ENCODE data around the gene GUCA1A.
"Not testable (repeated sequence)": the region's sequence is repeated elsewhere in the genome, so short reads cannot be mapped to it uniquely, and the experiment has no call there.

The GUCA1A gene

DNA sequence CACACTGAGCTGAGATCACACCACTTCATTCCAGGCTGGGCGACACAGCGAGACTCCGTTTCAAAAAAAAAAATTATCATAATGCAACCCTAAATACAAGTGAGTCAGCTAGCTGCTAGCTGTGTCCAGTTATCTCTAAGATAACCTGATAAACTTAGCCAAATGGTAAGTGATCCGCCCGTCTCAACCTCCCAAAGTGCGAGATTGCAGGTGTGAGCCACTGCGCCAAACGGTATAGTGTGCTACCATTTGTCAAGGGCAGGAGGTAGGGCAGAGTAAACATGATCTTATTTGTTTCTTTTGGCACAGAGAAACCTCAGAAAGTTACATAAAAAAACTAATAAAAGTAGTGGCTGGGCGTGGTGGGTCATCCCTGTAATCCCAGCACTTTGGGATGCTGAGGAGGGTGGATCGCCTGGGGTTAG, 26.0 kb upstream of the GUCA1A start:
- no peak for ATAC-seq

GRCh38 chr6:42148058-42148457, 25.1 kb upstream of the GUCA1A start:
- peak in 1 of 2 donors; percentile 13 for ATAC-seq

GRCh38 chr6:42150254-42150653, 22.9 kb upstream of the GUCA1A start:
- ATAC-seq, result no peak

DNA sequence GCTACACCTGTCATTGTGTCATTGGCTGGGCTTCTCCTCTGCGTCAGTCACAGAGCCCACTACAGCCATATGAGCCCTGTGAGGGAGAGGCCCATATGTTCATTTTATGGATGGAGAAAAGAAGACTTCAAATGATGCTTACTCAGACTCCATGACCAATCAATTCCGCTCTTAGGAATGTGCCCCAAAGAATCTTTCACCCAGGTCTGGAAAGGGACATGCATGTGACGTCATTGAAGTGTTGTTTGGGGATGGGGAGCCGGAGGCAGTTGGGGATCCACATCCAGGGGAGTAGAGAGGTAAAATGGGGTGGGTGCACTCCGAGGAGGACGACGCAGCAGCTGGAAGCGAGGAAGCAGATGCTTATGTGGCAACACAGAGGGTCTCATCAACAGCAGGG, 21.1 kb upstream of the GUCA1A start:
- no peak for ATAC-seq

DNA sequence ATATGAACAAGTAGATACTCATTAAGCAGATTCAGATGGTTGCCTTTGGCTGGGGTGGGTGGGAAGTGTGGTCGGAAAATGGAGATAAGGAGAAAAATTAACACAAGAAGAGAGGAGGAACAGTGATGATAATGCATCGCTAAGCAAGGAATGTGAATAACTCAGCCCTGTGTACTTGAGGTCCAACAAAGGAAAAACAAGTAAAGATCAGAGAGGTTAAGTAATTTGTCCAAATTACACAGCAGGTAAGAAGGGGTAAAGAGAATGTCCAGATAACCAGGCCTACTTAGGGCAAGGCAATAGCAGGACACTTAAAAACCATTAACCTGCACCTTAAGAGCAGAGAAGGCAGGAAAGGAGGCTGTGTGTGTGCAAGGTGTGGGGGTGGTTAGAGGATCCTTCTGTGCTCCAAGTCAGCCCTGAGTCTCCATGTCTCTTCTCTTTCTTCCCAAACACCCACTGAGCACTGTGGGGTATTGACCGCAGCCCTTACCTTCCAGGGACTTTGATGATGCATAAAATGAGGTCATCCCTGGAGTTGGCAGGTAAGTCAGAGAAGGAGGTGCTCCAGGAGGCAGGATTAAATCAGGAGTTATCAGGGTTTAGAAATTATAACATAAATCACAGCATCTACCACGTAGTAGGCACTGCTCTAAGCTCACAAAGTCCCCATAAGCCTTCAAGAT, 20.5 kb upstream of the GUCA1A start:
- not testable (repeated sequence) for ATAC-seq

- ATAC-seq, result no peak
Measured at GRCh38 chr6:42153921-42154320, 19.2 kb upstream of the GUCA1A start.

- ATAC-seq, result no peak
Measured at GRCh38 chr6:42154461-42155209, 18.5 kb upstream of the GUCA1A start.

DNA sequence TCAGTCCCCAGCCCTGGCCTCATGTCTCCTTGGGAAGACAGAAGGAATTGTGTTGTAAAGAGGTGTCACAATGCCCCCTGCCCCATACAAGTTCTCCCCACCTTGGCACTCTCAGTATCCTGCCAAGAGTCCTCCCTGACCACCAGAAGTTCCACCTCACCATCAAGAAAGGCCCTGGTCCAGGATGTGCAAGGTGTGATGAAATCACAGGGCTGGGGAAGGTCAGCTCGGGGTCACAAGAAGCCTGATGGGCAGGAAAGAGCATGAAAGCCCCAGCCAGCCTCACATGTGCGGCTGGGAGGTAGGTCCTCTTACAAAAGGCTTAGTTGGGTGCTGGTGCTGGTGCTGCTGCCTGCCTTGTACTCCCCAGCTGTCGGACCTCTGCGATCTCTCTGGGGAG, 17.9 kb upstream of the GUCA1A start:
- no peak for ATAC-seq

- no peak for ATAC-seq
Measured at GRCh38 chr6:42156638-42157037, 16.5 kb upstream of the GUCA1A start.

DNA sequence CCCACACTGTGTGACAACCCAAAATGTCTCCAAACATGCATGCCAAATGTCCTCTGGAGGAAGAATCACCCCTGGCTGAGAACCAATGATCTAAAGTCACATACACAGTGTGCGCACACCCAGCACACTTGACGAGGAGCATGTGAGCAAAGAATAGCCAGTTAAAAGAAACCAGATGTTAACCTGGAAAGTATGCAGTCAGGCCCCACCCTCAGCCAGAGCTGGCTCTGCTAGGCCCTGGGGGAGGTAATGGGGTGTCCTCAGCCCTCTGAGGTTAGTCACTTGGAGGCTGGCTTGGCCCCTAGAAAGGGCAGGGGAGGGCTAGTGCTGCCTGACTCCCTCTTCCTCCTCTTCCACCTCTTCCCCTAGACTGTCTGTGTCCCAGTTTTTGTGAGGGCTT, 15.2 kb upstream of the GUCA1A start:
- no peak for ATAC-seq

- no peak for ATAC-seq
Measured at GRCh38 chr6:42158631-42159030, 14.5 kb upstream of the GUCA1A start.

- no peak for ATAC-seq
Measured at GRCh38 chr6:42159431-42160024, 13.6 kb upstream of the GUCA1A start.

DNA sequence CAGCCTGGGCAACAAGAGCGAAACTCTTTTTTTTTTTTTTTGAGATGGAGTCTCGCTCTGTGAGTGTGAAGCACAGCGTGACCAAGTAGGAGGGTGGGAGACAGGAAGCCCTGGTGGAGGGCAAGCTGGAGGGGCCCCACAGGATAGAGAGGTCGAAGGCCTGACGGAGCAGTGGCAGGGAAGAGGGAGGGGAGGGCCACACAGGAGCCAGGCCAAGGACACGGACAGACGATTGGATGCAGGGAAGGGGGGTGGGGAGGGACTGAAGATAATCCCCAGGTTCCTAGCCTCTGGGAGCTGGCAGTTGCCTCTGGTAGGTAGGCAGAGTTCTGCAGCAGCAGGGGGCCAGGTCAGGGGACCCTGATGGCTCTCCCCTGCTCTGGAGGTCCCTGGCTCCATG, 10.8 kb upstream of the GUCA1A start:
- ATAC-seq, result no peak

DNA sequence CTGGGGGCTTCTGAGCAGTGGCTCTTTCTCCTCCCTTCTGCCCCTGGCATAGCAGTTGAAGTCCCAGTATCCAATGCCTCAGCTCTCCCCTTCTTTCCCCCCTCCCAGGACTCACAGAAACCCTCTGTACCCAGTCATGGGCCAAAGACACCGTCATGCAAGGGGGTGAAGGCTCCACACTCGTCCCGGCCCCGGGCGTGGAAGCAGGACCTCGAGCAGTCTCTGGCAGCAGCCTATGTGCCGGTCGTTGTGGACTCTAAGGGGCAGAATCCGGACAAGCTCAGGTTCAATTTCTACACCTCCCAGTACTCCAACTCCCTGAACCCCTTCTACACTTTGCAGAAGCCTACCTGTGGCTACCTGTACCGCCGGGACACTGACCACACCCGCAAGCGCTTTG, 10.4 kb upstream of the GUCA1A start:
- ATAC-seq, result no peak

DNA sequence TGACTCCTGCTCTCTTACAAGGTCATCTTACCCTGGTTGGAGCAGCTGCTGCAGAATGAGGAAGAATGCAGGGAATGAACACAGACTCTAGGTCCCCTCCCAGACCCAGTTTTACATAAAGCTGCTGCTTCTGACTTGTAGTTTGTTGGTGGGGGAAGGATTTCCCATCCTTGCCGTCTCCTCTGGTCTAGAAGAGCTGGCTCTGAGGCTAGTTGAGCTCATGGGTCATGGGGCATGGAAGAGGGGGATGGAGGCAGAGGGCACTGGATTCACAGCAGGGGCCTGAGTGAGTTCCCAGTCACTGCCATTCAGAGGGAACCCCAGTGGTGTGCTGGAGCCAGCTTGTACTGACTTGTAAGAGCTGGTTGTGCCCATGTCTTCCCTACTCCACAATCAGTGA, 9.2 kb upstream of the GUCA1A start:
- no peak for ATAC-seq

DNA sequence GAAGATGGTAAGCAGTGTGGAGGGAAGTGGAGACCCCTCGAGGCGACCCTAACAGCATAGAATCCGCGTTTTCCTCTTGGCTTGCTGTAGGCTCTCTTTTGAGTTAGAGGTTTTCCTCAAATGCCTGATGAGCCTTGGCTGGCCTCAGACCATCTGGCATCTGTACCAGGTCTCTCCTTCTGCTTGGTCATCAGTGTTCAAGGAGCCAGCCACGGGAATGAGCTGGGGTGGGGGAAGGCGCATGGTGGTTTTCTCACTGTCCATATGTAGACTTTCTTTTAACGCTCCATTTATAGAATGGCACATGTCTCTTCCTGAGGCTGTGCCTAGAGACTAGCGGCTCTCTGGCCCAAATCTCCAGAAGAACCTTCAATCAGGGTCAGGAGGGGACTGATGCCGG, 8.1 kb upstream of the GUCA1A start:
- no peak for ATAC-seq

GRCh38 chr6:42166444-42167141, 6.6 kb upstream of the GUCA1A start:
- peak; percentile 72 to 74 for ATAC-seq

GRCh38 chr6:42168650-42169049, 4.5 kb upstream of the GUCA1A start:
- ATAC-seq, result no peak

DNA sequence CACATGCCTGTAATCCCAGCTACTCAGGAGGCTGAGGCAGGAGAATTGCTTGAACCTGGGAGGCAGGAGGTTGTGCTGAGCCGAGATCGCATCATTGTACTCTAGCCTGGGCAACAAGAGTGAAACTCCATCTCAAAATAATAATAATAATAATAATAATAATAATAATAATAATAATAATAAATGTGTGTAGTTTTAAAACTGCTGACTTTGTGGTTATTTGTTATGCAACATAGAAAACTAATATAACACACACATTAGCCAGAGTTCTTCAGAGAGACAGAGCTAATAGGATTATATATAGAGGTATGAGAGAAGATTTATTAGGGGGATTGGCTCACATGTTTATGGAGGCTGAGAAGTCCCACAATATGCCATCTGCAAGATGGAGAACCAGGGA, 3.4 kb upstream of the GUCA1A start:
- ATAC-seq, result not testable (repeated sequence)

DNA sequence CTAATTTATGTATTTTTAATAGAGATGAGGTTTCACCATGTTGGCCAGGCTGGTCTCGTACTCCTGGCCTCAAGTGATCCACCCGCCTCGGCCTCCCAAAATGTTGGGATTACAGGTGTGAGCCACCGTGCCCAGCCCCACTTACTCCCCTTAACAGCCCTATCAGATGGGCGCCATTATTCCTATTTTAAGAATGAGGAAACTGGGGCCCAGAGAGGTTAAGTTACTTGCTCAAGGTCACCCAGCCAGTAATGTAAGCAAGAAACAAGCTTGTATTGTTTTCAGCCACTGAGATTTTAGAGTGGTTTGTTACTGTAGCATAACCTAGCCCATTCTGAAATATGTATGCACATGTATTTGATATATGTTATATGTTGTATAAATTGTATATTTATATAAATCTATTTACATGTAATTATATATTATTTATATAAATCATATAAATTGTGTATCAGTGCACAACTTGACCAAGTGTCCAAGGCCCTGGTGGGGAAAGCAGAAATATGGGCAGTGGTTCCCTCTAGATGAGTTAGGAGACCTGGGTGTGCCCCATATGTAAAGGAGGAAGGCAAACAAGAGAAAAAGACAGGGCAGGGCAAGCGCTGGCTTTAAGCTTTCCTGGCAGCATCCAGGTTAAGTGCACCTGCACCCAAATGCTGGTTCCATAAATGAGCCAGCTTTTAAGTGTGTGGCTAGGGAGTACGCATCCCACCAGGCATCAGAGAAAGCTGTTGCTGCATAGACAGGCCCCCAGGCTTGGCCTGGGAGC, 1.2 kb upstream of the GUCA1A start:
- no peak for ATAC-seq

DNA sequence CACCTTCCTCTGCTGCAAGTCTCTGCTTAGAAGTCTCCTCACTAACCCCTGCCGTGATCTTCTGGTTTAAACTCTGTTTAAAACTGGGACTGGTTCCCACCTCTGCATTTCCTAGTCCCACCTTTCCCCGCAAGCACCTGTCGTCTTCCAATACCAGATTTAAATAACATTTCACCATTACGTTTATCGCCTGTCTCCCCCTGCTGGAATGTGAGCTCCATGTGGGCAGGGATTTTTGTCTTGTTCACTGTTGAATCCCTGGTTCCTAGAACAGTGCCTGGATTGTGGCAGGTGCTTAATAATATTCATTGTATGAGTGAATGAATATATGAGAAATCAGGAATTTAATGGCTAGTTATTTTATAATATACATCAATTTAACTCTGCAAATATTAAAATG, 2.7 kb downstream of the GUCA1A start:
- ATAC-seq, result no peak

GRCh38 chr6:42176981-42177380, 3.8 kb downstream of the GUCA1A start:
- no peak for ATAC-seq

Measured in activated CD4-positive, CD25-positive, alpha-beta regulatory T cell treated with anti-CD3 and anti-CD28 coated beads, Interleukin-2, amount 50 U/mL, for 24 hours (primary cell).